HepG2 (cell line): Measurements from ENCODE around the gene IER5L. TPM values are rescaled to one million over a fixed set of nuclear protein-coding genes. Genes with fewer than 3 reads are reported as not detected.
A peak's percentile ranks its signal among the peaks of the same experiment; 100 is the strongest.

Experiments used
- DDIT3 ChIP-seq: sonication (generic); formaldehyde crosslinking; IDR thresholded peaks from 2 replicates; pipeline ENCODE4 v1.4.0; 2020; ENCODE audit warnings: mild to moderate bottlenecking, missing genetic modification reagents
- GTF3A ChIP-seq: sonication (generic); formaldehyde crosslinking; conservative IDR thresholded peaks from 2 replicates; pipeline ENCODE4 v1.4.0; 2020; ENCODE audit warnings: mild to moderate bottlenecking, missing genetic modification reagents
- IRF2 ChIP-seq: IDR thresholded peaks from 2 replicates; pipeline ENCODE4 v1.6.1; 2018; ENCODE audit warnings: missing genetic modification reagents, missing compliant biosample characterization
- KDM2A ChIP-seq: sonication (generic); formaldehyde crosslinking; IDR thresholded peaks from 2 replicates; pipeline ENCODE4 v1.4.0; 2020; ENCODE audit warnings: low read depth, missing genetic modification reagents, borderline replicate concordance
- KLF15 ChIP-seq: sonication (generic); formaldehyde crosslinking; IDR thresholded peaks from 2 replicates; pipeline ENCODE4 v1.8.1; 2023; ENCODE audit warnings: borderline replicate concordance, mild to moderate bottlenecking, inconsistent platforms, missing genetic modification reagents, mixed read lengths
- NFE2L1 ChIP-seq: sonication (generic); formaldehyde crosslinking; IDR thresholded peaks from 2 replicates; pipeline ENCODE4 v1.4.0; 2020; ENCODE audit warnings: missing genetic modification reagents, mild to moderate bottlenecking, borderline replicate concordance
- NR2C2 ChIP-seq: sonication (generic); formaldehyde crosslinking; IDR thresholded peaks from 2 replicates; pipeline ENCODE4 v1.4.0; 2020; ENCODE audit warnings: missing genetic modification reagents, mild to moderate bottlenecking, moderate library complexity, borderline replicate concordance
- SP4 ChIP-seq: sonication (generic); formaldehyde crosslinking; IDR thresholded peaks from 2 replicates; pipeline ENCODE4 v1.8.1; 2023; ENCODE audit warnings: mild to moderate bottlenecking, missing genetic modification reagents
- SPEN ChIP-seq: sonication (generic); formaldehyde crosslinking; IDR thresholded peaks from 2 replicates; pipeline ENCODE4 v1.5.1; 2020; ENCODE audit warnings: low read depth, mild to moderate bottlenecking, missing genetic modification reagents
- TCF7 ChIP-seq: sonication (generic); IDR thresholded peaks from 2 replicates; pipeline ENCODE4 v1.6.1; 2016; ENCODE audit warnings: antibody characterized with exemption, low read depth
- THRA ChIP-seq: sonication (generic); formaldehyde crosslinking; IDR thresholded peaks from 2 replicates; pipeline ENCODE4 v1.4.0; 2020; ENCODE audit warnings: missing genetic modification reagents, borderline replicate concordance
- XRCC5 ChIP-seq: fragments of 200-400 bp; formaldehyde crosslinking; optimal IDR thresholded peaks from 2 replicates; pipeline ENCODE3; 2017; ENCODE audit warnings: mild to moderate bottlenecking, low read length
- ZNF280D ChIP-seq: sonication (generic); formaldehyde crosslinking; IDR thresholded peaks from 2 replicates; pipeline ENCODE4 v1.5.1; 2020; ENCODE audit warnings: mild to moderate bottlenecking, missing genetic modification reagents
- ZNF331 ChIP-seq: sonication (generic); formaldehyde crosslinking; IDR thresholded peaks from 2 replicates; pipeline ENCODE4 v1.4.0; 2020; ENCODE audit warnings: missing genetic modification reagents
- ZNF501 ChIP-seq: sonication (generic); formaldehyde crosslinking; IDR thresholded peaks from 2 replicates; pipeline ENCODE4 v1.5.1; 2020; ENCODE audit warnings: mild to moderate bottlenecking, moderate library complexity, missing genetic modification reagents
- ZNF513 ChIP-seq: sonication (generic); formaldehyde crosslinking; conservative IDR thresholded peaks from 2 replicates; pipeline ENCODE4 v1.5.0; 2020; ENCODE audit warnings: missing genetic modification reagents
- ZNF574 ChIP-seq: sonication (generic); formaldehyde crosslinking; IDR thresholded peaks from 2 replicates; pipeline ENCODE4 v1.4.0; 2020; ENCODE audit warnings: missing genetic modification reagents
- ZNF670 ChIP-seq: sonication (generic); formaldehyde crosslinking; IDR thresholded peaks from 2 replicates; pipeline ENCODE4 v1.8.0; 2022; ENCODE audit warnings: mild to moderate bottlenecking, missing genetic modification reagents, borderline replicate concordance
- ZNF737 ChIP-seq: sonication (generic); formaldehyde crosslinking; IDR thresholded peaks from 2 replicates; pipeline ENCODE4 v1.5.0; 2020; ENCODE audit warnings: missing genetic modification reagents, mild to moderate bottlenecking, borderline replicate concordance
- polyA plus RNA-seq, 8 experiments: library from polyadenylated mRNA; depleted of rRNA in 3 of 8; stranded (reverse) in 7 of 8; unstranded in 1 of 8; fragments of >200 nt; fragmentation: Illumina TruSeq in 4 of 8; extraction: Trizol in 4 of 8; gene quantifications; 2 replicates each; pipeline versions ENCODE4 v1.2.1 to v1.2.3, GENCODE V29; 2011 to 2016; ENCODE audit warnings: low read depth in 4 of 8, missing spikeins in 1 of 8, mixed read lengths in 1 of 8; ENCODE audit not compliant: insufficient read depth in 1 of 8
- total RNA-seq, 5 experiments: library from RNA; depleted of rRNA; stranded (reverse); fragments of >200 nt; fragmentation: Illumina TruSeq; extraction: Trizol; gene quantifications; 2 replicates each; pipeline ENCODE4 v1.2.3, GENCODE V29; 2016; ENCODE audit warnings: low read depth in 1 of 5

The IER5L gene
- total and polyA plus RNA-seq, 2 of the 13 experiments (the other 11 are each of a cell fraction or from before 2014, with no cell fraction given), result 1.8 to 3.3 TPM

GRCh38 chr9:129202613-129203555, 24.8 kb upstream of the IER5L start (continued):
- 0 out of 2 replicates have a peak, but pooled peaks have one; percentile 8 for TF ChIP-seq KDM2A (CRISPR knock-in tag)
- TF ChIP-seq GTF3A (CRISPR knock-in tag), result no peak
- no peak for TF ChIP-seq TCF7
- peak; percentile 45 for TF ChIP-seq XRCC5
- peak; percentile 24; the same call in 1 of the 2 replicates for TF ChIP-seq THRA (CRISPR knock-in tag)
- TF ChIP-seq ZNF574 (CRISPR knock-in tag), result peak; percentile 80
- TF ChIP-seq ZNF331 (CRISPR knock-in tag), result peak; percentile 9; the same call in 1 of the 2 replicates
- TF ChIP-seq NR2C2, result peak; percentile 57; the same call in 1 of the 2 replicates
- no peak for TF ChIP-seq ZNF737 (CRISPR knock-in tag)
- no peak for TF ChIP-seq NFE2L1
- TF ChIP-seq DDIT3, result no peak
- no peak for TF ChIP-seq KLF15 (CRISPR knock-in tag)
- peak; percentile 81; the same call in 1 of the 2 replicates for TF ChIP-seq SP4 (CRISPR knock-in tag)
- peak; percentile 83 for TF ChIP-seq ZNF501 (CRISPR knock-in tag)
- TF ChIP-seq ZNF513, result no peak
- TF ChIP-seq IRF2 (CRISPR knock-in tag), result peak; percentile 65
- no peak for TF ChIP-seq ZNF280D (CRISPR knock-in tag)
- TF ChIP-seq SPEN (CRISPR knock-in tag), result no peak
- TF ChIP-seq ZNF670 (CRISPR knock-in tag), result no peak
